Cardiac muscle cell (in vitro differentiated cells and primary cell): ENCODE measurements around the gene ORM2. TPM values are rescaled to one million over a fixed set of nuclear protein-coding genes. Genes with fewer than 3 reads are reported as not detected.

Experiments
- DNase-seq, 2 donors: peaks; one replicate each; pipeline versions ENCODE4 v3.0.0 to v3.0.0-alpha.2; 2010 to 2017; ENCODE audit warnings: low read depth in 1 of 2, low spot score in 1 of 2
- H3K27ac ChIP-seq: fragments of 200-600 bp; sonication (generic); 2 replicates; pipeline ENCODE4 v1.5.1; 2016
- H3K27me3 ChIP-seq: fragments of 200-600 bp; sonication (generic); 2 replicates; pipeline ENCODE4 v1.6.0; 2016; ENCODE audit warnings: control low read depth
- H3K36me3 ChIP-seq: fragments of 200-600 bp; sonication (generic); 2 replicates; pipeline ENCODE4 v1.5.1; 2016; ENCODE audit warnings: control low read depth
- H3K4me1 ChIP-seq: fragments of 200-600 bp; sonication (generic); 2 replicates; pipeline ENCODE4 v1.8.1; 2017; ENCODE audit warnings: low read depth, mild to moderate bottlenecking, mixed run types
- H3K4me3 ChIP-seq: fragments of 200-600 bp; sonication (generic); 2 replicates; pipeline ENCODE4 v1.5.1; 2016; ENCODE audit warnings: mild to moderate bottlenecking
- H3K9me3 ChIP-seq: fragments of 200-600 bp; sonication (generic); 2 replicates; pipeline ENCODE4 v1.5.1; 2017; ENCODE audit warnings: low read depth, mild to moderate bottlenecking, control low read depth
- polyA plus RNA-seq: library from polyadenylated mRNA; unstranded; fragments of >200 nt; fragmentation: Nextera tagmentation; extraction: Ambion mirVana; gene quantifications from 2 replicates; pipeline ENCODE4 v1.2.1, GENCODE V29; 2016
- total RNA-seq: library from RNA; depleted of rRNA; stranded (reverse); fragments of >200 nt; gene quantifications from 2 replicates; pipeline ENCODE4 v1.2.3, GENCODE V29; 2016
- TF ChIP-seq, protein P1 (sequence below): IDR thresholded peaks from 2 replicates; pipeline ENCODE4 v1.5.1; 2012; ENCODE audit warnings: low read depth, mild to moderate bottlenecking, low read length

The ORM2 gene
- total and polyA plus RNA-seq, 2 experiments from 2014 or later: not detected

DNA sequence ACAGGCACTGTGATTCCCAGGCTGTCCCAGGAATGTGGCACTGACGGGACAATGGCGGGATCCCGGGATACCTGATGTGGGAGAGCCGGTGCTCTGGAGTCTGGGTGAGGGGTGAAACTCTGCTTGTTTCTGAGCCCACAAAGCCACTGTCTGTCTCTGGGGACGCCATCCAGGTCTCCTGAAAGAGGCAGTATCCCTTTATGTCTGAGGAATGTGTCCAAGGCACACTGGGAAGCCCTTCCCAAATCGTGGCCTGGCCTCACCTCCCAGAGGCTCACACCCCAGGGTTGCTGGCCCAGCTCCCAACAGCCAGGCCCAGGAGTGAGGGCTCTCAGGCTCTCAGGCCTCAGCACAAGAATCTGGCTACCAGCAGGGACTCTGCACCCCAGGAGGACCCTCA lies 27.1 kb downstream of the ORM2 start:
- no peaks in the 10 kb centered on the region for H3K4me1 ChIP-seq
- no peak for DNase-seq
- H3K27ac ChIP-seq: no peak overlapping the region
- H3K4me3 ChIP-seq: no peak overlapping the region
- no peaks in the 10 kb centered on the region for H3K27me3 ChIP-seq
- no peaks in the 10 kb centered on the region for H3K9me3 ChIP-seq
- peaks cover 49% of the 10 kb centered on the region for H3K36me3 ChIP-seq
- TF ChIP-seq, protein P1, sequence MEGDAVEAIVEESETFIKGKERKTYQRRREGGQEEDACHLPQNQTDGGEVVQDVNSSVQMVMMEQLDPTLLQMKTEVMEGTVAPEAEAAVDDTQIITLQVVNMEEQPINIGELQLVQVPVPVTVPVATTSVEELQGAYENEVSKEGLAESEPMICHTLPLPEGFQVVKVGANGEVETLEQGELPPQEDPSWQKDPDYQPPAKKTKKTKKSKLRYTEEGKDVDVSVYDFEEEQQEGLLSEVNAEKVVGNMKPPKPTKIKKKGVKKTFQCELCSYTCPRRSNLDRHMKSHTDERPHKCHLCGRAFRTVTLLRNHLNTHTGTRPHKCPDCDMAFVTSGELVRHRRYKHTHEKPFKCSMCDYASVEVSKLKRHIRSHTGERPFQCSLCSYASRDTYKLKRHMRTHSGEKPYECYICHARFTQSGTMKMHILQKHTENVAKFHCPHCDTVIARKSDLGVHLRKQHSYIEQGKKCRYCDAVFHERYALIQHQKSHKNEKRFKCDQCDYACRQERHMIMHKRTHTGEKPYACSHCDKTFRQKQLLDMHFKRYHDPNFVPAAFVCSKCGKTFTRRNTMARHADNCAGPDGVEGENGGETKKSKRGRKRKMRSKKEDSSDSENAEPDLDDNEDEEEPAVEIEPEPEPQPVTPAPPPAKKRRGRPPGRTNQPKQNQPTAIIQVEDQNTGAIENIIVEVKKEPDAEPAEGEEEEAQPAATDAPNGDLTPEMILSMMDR: no peak

DNA sequence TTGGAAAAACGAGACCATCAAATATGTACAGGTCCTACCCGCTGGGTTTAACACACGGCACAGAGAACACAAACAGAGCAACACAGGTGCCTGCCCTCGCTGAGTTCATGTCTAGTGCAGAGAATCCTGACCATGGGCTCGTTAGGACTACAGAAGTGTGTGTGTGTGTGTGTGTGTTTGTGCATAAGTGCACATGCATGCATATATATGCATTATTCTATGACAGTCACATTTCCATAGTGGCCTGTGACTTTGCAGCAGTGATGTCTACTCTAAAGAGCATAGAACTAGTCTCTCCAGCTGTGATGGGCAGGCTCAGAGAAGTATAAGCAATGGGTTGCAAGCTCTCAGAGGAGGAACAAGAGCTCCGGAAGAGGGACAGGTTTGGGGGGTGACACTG lies 27.7 kb downstream of the ORM2 start:
- H3K4me3 ChIP-seq: no peak overlapping the region
- H3K36me3 ChIP-seq: peaks cover 50% of the 10 kb centered on the region
- H3K27me3 ChIP-seq: no peaks in the 10 kb centered on the region
- no peak overlapping the region for H3K27ac ChIP-seq
- no peak for DNase-seq
- H3K4me1 ChIP-seq: no peaks in the 10 kb centered on the region
- H3K9me3 ChIP-seq: no peaks in the 10 kb centered on the region
- TF ChIP-seq, protein P1: no peak

DNA sequence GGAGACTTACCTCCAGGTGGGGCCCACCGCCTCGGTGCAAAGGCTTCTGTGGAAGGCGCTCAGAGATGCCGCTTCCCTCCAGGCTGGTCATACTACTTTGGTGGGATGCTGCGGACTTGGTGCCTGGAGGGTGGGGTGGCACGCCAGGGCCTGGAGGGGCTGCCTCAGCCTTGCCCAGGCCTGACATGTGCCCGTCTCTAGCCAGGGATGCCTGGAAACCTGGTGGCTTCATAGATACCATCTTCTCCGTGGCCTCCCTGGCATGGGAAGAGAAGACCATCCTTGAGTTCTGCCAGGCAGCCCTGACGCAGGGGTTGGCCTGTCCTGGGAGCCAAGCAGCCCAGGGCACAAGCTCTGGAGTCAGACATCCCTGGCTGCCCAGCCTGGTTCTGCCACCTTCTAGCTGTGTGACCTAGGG lies 28.3 kb downstream of the ORM2 start:
- Histone ChIP-seq H3K36me3 (peaks cover 53% of the 10 kb centered on the region), H3K27me3 (no peaks in the 10 kb centered on the region), H3K4me1 (no peaks in the 10 kb centered on the region), H3K9me3 (no peaks in the 10 kb centered on the region), H3K4me3 (no peak overlapping the region), H3K27ac (no peak overlapping the region)
- DNase-seq: no peak
- TF ChIP-seq, protein P1: no peak

DNA sequence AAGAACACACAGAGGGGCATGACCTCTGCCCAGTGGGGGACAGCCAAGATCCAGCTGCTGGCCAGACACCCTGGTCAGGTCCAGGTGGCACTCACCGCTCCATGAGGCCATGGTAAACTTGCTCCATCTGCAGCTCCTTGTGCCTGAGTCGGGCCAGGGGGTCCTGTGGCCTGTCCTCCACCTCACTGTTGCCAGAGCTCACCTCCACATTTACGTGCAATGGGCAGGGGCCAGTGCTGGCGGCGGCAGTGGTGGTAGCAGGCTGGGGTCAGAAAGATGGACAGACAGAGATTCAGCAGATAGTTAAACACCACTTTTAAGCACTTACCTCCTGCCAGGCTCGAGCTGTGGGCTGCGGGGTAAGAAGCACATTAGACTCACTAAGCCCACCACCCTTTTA lies 30.1 kb downstream of the ORM2 start:
- DNase-seq: no peak
- no peak overlapping the region for H3K27ac ChIP-seq
- H3K4me3 ChIP-seq: no peak overlapping the region
- H3K36me3 ChIP-seq: peaks cover 54% of the 10 kb centered on the region
- H3K9me3 ChIP-seq: no peaks in the 10 kb centered on the region
- TF ChIP-seq, protein P1: no peak
- H3K4me1 ChIP-seq: no peaks in the 10 kb centered on the region
- no peaks in the 10 kb centered on the region for H3K27me3 ChIP-seq

DNA sequence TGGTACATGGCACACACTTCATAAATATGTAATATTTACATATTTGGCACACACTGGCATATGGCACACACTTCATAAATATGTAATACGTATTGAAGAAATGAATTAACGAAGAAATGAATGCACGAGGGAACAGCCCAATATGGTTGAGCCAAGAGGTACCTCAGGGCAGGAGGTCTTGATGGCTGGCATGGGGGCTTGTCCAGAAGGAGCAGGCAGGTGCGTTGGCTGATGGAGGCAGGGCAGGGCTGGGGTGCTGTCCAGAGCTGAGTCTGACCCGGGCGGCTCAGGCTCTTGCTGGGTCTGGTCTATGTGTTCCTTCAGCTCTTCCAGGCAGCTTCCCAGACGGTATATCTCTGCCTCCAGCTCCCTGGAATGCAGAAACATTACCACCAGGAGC lies 31.9 kb downstream of the ORM2 start:
- Histone ChIP-seq H3K4me1 (no peaks in the 10 kb centered on the region), H3K4me3 (no peak overlapping the region), H3K9me3 (no peaks in the 10 kb centered on the region), H3K27ac (no peak overlapping the region), H3K36me3 (peaks cover 50% of the 10 kb centered on the region), H3K27me3 (no peaks in the 10 kb centered on the region)
- DNase-seq: no peak
- TF ChIP-seq, protein P1: no peak

DNA sequence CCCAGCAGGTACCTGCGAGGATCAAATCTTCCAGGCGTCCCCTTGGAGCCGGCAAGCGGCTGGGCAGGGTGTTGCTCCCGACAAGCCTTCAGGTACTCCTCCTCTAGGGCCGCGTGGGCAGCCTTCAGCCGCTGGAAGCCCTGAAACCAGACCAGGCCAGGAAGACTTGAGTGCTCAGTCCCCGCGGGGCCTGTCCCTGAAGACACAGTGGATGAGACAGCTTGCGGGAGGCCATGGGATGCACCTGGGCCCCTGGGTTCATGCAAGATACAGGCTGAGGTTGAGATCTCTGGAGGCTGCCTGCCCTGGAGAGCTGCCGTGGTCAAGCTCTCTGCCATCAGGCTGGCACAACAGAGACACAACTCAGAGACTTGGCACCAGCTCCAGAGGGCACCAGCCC lies 32.7 kb downstream of the ORM2 start:
- TF ChIP-seq, protein P1: no peak
- no peaks in the 10 kb centered on the region for H3K9me3 ChIP-seq
- H3K4me3 ChIP-seq: no peak overlapping the region
- H3K27ac ChIP-seq: no peak overlapping the region
- no peaks in the 10 kb centered on the region for H3K4me1 ChIP-seq
- H3K36me3 ChIP-seq: peaks cover 44% of the 10 kb centered on the region
- no peaks in the 10 kb centered on the region for H3K27me3 ChIP-seq
- DNase-seq: no peak
